ENCODE data around the gene NR1I3. TPM values are rescaled to one million over a fixed set of nuclear protein-coding genes. Genes with fewer than 3 reads are reported as not detected.

NR1I3 gene
- polyA plus RNA-seq, 1 of the 3 experiments (the other 2 are of a cell fraction), result not detected

- Histone ChIP-seq H3K79me2 (ENCODE audit: insufficient read depth) (no peaks in the 10 kb centered on the region), H3K9ac (no peak overlapping the region), H3K4me1 (ENCODE audit: control insufficient read depth in 1 of 2, insufficient read depth in 2 of 2, low read depth in 1 of 2, low read length in 1 of 2) (peaks cover 0 to 8% of the 10 kb centered on the region in 2 experiments; a peak in 1 of 4 replicates), H3K27me3 (ENCODE audit: insufficient read depth) (peaks cover 32% of the 10 kb centered on the region), H3K4me2 (no peak overlapping the region), H3K9me2 (no peaks in the 10 kb centered on the region), H3K27ac (ENCODE audit: low read depth in 2 of 2, low read length in 1 of 2) (no peak overlapping the region), H3F3A (replicated peaks; ENCODE audit: insufficient read depth) (no peaks in the 10 kb centered on the region), H3K4me3 (ENCODE audit: low read depth in 2 of 2, low read length in 1 of 2) (no peak overlapping the region), H4K20me1 (ENCODE audit: insufficient read depth) (no peaks in the 10 kb centered on the region), H3K36me3 (replicated peaks in 1 of 2; ENCODE audit: control insufficient read depth in 1 of 2, insufficient read depth in 2 of 2, low read length in 1 of 2) (no peaks in the 10 kb centered on the region), H3K9me3 (peaks cover 8% of the 10 kb centered on the region; the same call in 1 of the 2 replicates), H2AFZ (ENCODE audit: low read depth) (no peak overlapping the region)
- WGBS (ENCODE audit: low lambda C conversion rate), result 45% methylated on average over 9 of the region's 9 CpGs
- CTCF ChIA-PET, result interaction anchor here (0.7 to 1.4 kb wide), 8 partner anchors 31 to 122 kb away, joined by 3 to 4 read pairs (median 3); partner anchors contain the start of gene APOA2
- POLR2A ChIA-PET, result no interaction called here
- DNase-seq, result no peak
- TF ChIP-seq CTCF (IDR thresholded peaks at IDR 0.05) (no peak), RXRA (IDR thresholded peaks at IDR 0.05; ENCODE audit: borderline replicate concordance, low read depth) (no peak)
These were observed 22.6 kb upstream of the NR1I3 start for GRCh38 chr1:161260376-161261260.

- no peak overlapping the region for H3K9ac ChIP-seq
- H3K4me1 ChIP-seq (ENCODE audit: control insufficient read depth in 1 of 2, insufficient read depth in 2 of 2, low read depth in 1 of 2, low read length in 1 of 2), result peaks cover 0 to 8% of the 10 kb centered on the region in 2 experiments; a peak in 1 of 4 replicates
- H3K36me3 ChIP-seq (replicated peaks in 1 of 2; ENCODE audit: control insufficient read depth in 1 of 2, insufficient read depth in 2 of 2, low read length in 1 of 2), result no peaks in the 10 kb centered on the region
- 27% methylated on average over 1 of the region's 1 CpG for WGBS (ENCODE audit: low lambda C conversion rate)
- CTCF ChIA-PET, result interaction anchor here (0.8 to 1.4 kb wide), 3 partner anchors 31 to 122 kb away, joined by 3 to 4 read pairs (median 3); no protein-coding TSS in a partner anchor
- POLR2A ChIA-PET, result no interaction called here
- H3K9me3 ChIP-seq, result peaks cover 8% of the 10 kb centered on the region; the same call in 1 of the 2 replicates
- H3K4me3 ChIP-seq (ENCODE audit: low read depth in 2 of 2, low read length in 1 of 2), result no peak overlapping the region
- H3K79me2 ChIP-seq (ENCODE audit: insufficient read depth), result no peaks in the 10 kb centered on the region
- no peak overlapping the region for H2AFZ ChIP-seq (ENCODE audit: low read depth)
- no peaks in the 10 kb centered on the region for H3K9me2 ChIP-seq
- H3K27ac ChIP-seq (ENCODE audit: low read depth in 2 of 2, low read length in 1 of 2), result no peak overlapping the region
- H3K27me3 ChIP-seq (ENCODE audit: insufficient read depth), result peaks cover 32% of the 10 kb centered on the region
- H4K20me1 ChIP-seq (ENCODE audit: insufficient read depth), result no peaks in the 10 kb centered on the region
- H3K4me2 ChIP-seq, result no peak overlapping the region
- DNase-seq, result no peak
- no peaks in the 10 kb centered on the region for H3F3A ChIP-seq (replicated peaks; ENCODE audit: insufficient read depth)
- TF ChIP-seq TAF1 (IDR thresholded peaks at IDR 0.05; ENCODE audit: borderline replicate concordance, low read depth, low read length) (no peak), SMC3 (IDR thresholded peaks at IDR 0.05; ENCODE audit: low read depth, low read length) (no peak), GATA2 (CRISPR knock-in tag; IDR thresholded peaks at IDR 0.05) (no peak), TEAD4 (IDR thresholded peaks at IDR 0.05; ENCODE audit: borderline replicate concordance, insufficient read depth) (no peak), EP300 (IDR thresholded peaks at IDR 0.05; ENCODE audit: borderline replicate concordance in 1 of 2, low read depth in 1 of 2, low read length in 1 of 2) (no peak), NRF1 (IDR thresholded peaks at IDR 0.05; ENCODE audit: low read depth, low read length) (no peak), EZH2phosphoT487 (IDR thresholded peaks at IDR 0.05; ENCODE audit: borderline replicate concordance, low read depth) (no peak), JUND (IDR thresholded peaks at IDR 0.05) (no peak), SIN3A (IDR thresholded peaks at IDR 0.05; ENCODE audit: borderline replicate concordance, low read depth, low read length) (no peak), ZBTB33 (IDR thresholded peaks at IDR 0.05; ENCODE audit: borderline replicate concordance, low read depth) (no peak), POLR2AphosphoS5 (IDR thresholded peaks at IDR 0.05; ENCODE audit: low read depth, low read length) (no peak), IRF3 (IDR thresholded peaks at IDR 0.05; ENCODE audit: low read depth, low read length) (no peak), FOXM1 (IDR thresholded peaks at IDR 0.05; ENCODE audit: low read depth) (no peak), FOSL2 (IDR thresholded peaks at IDR 0.05; ENCODE audit: borderline replicate concordance, low read depth) (no peak), CTCF (IDR thresholded peaks at IDR 0.05) (no peak)
These were observed 21.8 kb upstream of the NR1I3 start for GRCh38 chr1:161259765-161260164.
